DND-41 (cell line): ENCODE results near the gene FGF9.

Experiments
- ATAC-seq: fragments of 200-7000 bp; cut with Tn5 transposase; 3 replicates; pipeline ENCODE4 v1.9.1; 2021; ENCODE audit warnings: low read depth; ENCODE audit not compliant: insufficient read depth
- DNase-seq: peaks from one replicate; pipeline ENCODE4 v3.0.0-alpha.2; 2020
- H2AFZ ChIP-seq: 2 replicates; pipeline ENCODE4 v1.6.0; 2012; ENCODE audit warnings: low read depth, low read length
- H3K27ac ChIP-seq: 2 replicates; pipeline ENCODE4 v1.5.1; 2012; ENCODE audit warnings: low read length, inconsistent platforms
- H3K27me3 ChIP-seq: fragments of 200-600 bp; sonication (generic); 2 replicates; pipeline ENCODE4 v1.6.0; 2012; ENCODE audit warnings: low read length, mild to moderate bottlenecking, inconsistent platforms; ENCODE audit not compliant: insufficient read depth, poor library complexity
- H3K36me3 ChIP-seq: 2 replicates; pipeline ENCODE4 v1.5.1; 2012; ENCODE audit warnings: low read length, inconsistent platforms; ENCODE audit not compliant: insufficient read depth
- H3K4me1 ChIP-seq: 2 replicates; pipeline ENCODE4 v1.5.1; 2012; ENCODE audit warnings: mild to moderate bottlenecking, low read length; ENCODE audit not compliant: insufficient read depth
- H3K4me2 ChIP-seq: 2 replicates; pipeline ENCODE4 v1.6.0; 2012; ENCODE audit warnings: mild to moderate bottlenecking, moderate library complexity, low read length, inconsistent platforms; ENCODE audit not compliant: insufficient read depth
- H3K4me3 ChIP-seq, 2 experiments: fragments of 200-600 bp in 1 of 2; shearing (Covaris generic) in 1 of 2; 2 replicates each; pipeline ENCODE4 v1.5.1; 2012 to 2016; ENCODE audit warnings: inconsistent platforms in 2 of 2, low read length in 2 of 2, mild to moderate bottlenecking in 2 of 2, low read depth in 1 of 2, moderate library complexity in 1 of 2
- H3K79me2 ChIP-seq: 2 replicates; pipeline ENCODE4 v1.6.0; 2012; ENCODE audit warnings: low read length, inconsistent platforms; ENCODE audit not compliant: insufficient read depth
- H3K9ac ChIP-seq: 2 replicates; pipeline ENCODE4 v1.6.0; 2012; ENCODE audit warnings: low read depth, mild to moderate bottlenecking, inconsistent platforms, low read length, moderate library complexity
- H3K9me3 ChIP-seq: 2 replicates; pipeline ENCODE4 v1.5.1; 2012; ENCODE audit warnings: low read length, moderate library complexity, mild to moderate bottlenecking, inconsistent platforms; ENCODE audit not compliant: insufficient read depth, severe bottlenecking
- H4K20me1 ChIP-seq: 2 replicates; pipeline ENCODE4 v1.6.0; 2012; ENCODE audit warnings: low read length; ENCODE audit not compliant: insufficient read depth
- CTCF ChIP-seq: IDR thresholded peaks from 2 replicates; pipeline ENCODE4 v1.5.1; 2012; ENCODE audit warnings: borderline replicate concordance, low read length, moderate library complexity, mild to moderate bottlenecking; ENCODE audit not compliant: poor library complexity, severe bottlenecking; ENCODE audit errors: extremely low read depth
- EZH2 ChIP-seq: IDR thresholded peaks from 3 replicates; pipeline ENCODE4 v1.6.1; 2012; ENCODE audit warnings: borderline replicate concordance, low read depth, mild to moderate bottlenecking, moderate library complexity, low read length, inconsistent platforms; ENCODE audit not compliant: severe bottlenecking

FGF9 gene

GRCh38 chr13:21707586-21707985 lies 36.7 kb downstream of the FGF9 start:
- DNase-seq, result no peak
- H3K4me3 ChIP-seq, result no peak overlapping the region

DNA sequence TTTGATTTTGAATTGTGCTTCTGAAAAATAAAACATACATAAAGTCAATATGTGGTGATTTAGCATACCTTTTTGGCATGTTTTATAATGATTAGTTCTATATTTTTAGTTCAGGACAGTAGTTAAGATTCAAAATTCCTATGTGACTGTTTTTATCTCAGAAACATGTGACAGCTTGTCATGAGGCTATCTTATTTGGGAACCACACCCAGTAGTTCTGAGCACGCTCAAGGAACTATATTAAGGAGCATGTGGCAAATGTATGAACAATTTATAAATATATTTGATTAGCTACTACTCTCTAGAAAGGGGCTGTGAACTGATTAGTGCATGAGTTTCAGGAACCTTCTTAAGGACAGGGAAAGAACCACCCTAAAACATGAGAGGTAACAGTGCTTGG lies 38.8 kb downstream of the FGF9 start:
- Histone ChIP-seq H4K20me1 (no peaks in the 10 kb centered on the region), H3K4me2 (no peak overlapping the region), H3K9ac (no peak overlapping the region), H2AFZ (no peak overlapping the region), H3K79me2 (no peaks in the 10 kb centered on the region), H3K27ac (no peak overlapping the region), H3K36me3 (no peaks in the 10 kb centered on the region), H3K4me1 (no peaks in the 10 kb centered on the region), H3K9me3 (peaks cover 3% of the 10 kb centered on the region), H3K27me3 (no peaks in the 10 kb centered on the region), H3K4me3 (no peak overlapping the region)
- no peak for DNase-seq
- TF ChIP-seq CTCF (no peak), EZH2 (no peak)
- no peak for ATAC-seq

More at GRCh38 chr13:21707586-21707985, 36.7 kb downstream of the FGF9 start:
- Histone ChIP-seq H3K36me3 (no peaks in the 10 kb centered on the region), H3K9ac (no peak overlapping the region), H3K4me2 (no peak overlapping the region), H3K4me1 (no peaks in the 10 kb centered on the region), H3K79me2 (no peaks in the 10 kb centered on the region), H3K9me3 (peaks cover 3% of the 10 kb centered on the region), H3K27ac (no peak overlapping the region), H2AFZ (no peak overlapping the region), H4K20me1 (no peaks in the 10 kb centered on the region), H3K27me3 (no peaks in the 10 kb centered on the region)
- TF ChIP-seq EZH2, result no peak
- no peak for TF ChIP-seq CTCF
- no peak for ATAC-seq

- DNase-seq (no peak), ATAC-seq (no peak)
- H3K9me3 ChIP-seq, result peaks cover 3% of the 10 kb centered on the region
Measured at GRCh38 chr13:21710163-21710562, 39.3 kb downstream of the FGF9 start.

More at GRCh38 chr13:21710163-21710562, 39.3 kb downstream of the FGF9 start:
- Histone ChIP-seq H4K20me1 (no peaks in the 10 kb centered on the region), H3K4me3 (no peak overlapping the region), H3K27ac (no peak overlapping the region), H3K9ac (no peak overlapping the region), H3K27me3 (peaks cover 3% of the 10 kb centered on the region), H3K4me2 (no peak overlapping the region), H3K4me1 (no peaks in the 10 kb centered on the region), H2AFZ (no peak overlapping the region), H3K79me2 (no peaks in the 10 kb centered on the region), H3K36me3 (no peaks in the 10 kb centered on the region)
- TF ChIP-seq EZH2 (no peak), CTCF (no peak)
